Sigmoid colon (tissue), 7 donors: ENCODE results near the gene HORMAD2. TPM values are rescaled to one million over a fixed set of nuclear protein-coding genes. Genes with fewer than 3 reads are reported as not detected.

ENCODE experiments used
- DNase-seq: peaks from one replicate; pipeline ENCODE4 v3.0.0-alpha.2; 2019
- H3K27ac ChIP-seq, 4 donors: fragments of 200-600 bp; sonication (generic); one replicate each; pipeline ENCODE4 v1.5.1; 2016 to 2019; ENCODE audit warnings: mild to moderate bottlenecking in 1 of 4
- H3K27me3 ChIP-seq, 3 donors: fragments of 200-600 bp; sonication (generic); one replicate each; pipeline ENCODE4 v1.5.1; 2019; ENCODE audit warnings: mild to moderate bottlenecking in 1 of 3
- H3K36me3 ChIP-seq, 4 donors: fragments of 200-600 bp; sonication (generic); one replicate each; pipeline ENCODE4 v1.5.1; 2016 to 2019
- H3K4me1 ChIP-seq, 4 donors: fragments of 200-600 bp; sonication (generic); one replicate each; pipeline ENCODE4 v1.5.1; 2017 to 2019
- H3K4me3 ChIP-seq, 4 donors: fragments of 200-600 bp; sonication (generic); one replicate each; pipeline ENCODE4 v1.5.1; 2017 to 2019; ENCODE audit warnings: mild to moderate bottlenecking in 2 of 4, moderate library complexity in 1 of 4
- H3K9me3 ChIP-seq, 4 donors: fragments of 200-600 bp in 3 of 4; sonication (generic) in 3 of 4; one replicate each; pipeline versions ENCODE4 v1.5.1 to v1.6.1; 2013 to 2019
- EP300 ChIP-seq, 4 donors: sonication (generic); formaldehyde crosslinking; IDR thresholded peaks; one replicate each; pipeline ENCODE4 v1.6.1; 2017; ENCODE audit warnings: antibody characterized with exemption in 4 of 4
- POLR2A ChIP-seq, 2 donors: fragments of 450-650 bp; IDR thresholded peaks; one replicate each; pipeline ENCODE4 v1.6.1; 2016; ENCODE audit warnings: antibody characterized with exemption in 2 of 2, mild to moderate bottlenecking in 2 of 2, moderate library complexity in 2 of 2
- POLR2AphosphoS5 ChIP-seq, 4 donors: sonication (generic); formaldehyde crosslinking; IDR thresholded peaks; one replicate each; pipeline ENCODE4 v1.6.1; 2017; ENCODE audit warnings: antibody characterized with exemption in 4 of 4
- WGBS, 2 donors: extraction: QIAGEN DNeasy Blood & Tissue Kit; methylation state at CpG; one replicate each; pipeline ENCODE4 v1.1.7; 2013; 5-methylcytosine and 5-hydroxymethylcytosine counted together
- intact Hi-C: fragments of 100-400 bp; cut with DNase I; formaldehyde crosslinking; loops from one replicate; pipeline ENCODE4 v1.15.1; 2023
- polyA plus RNA-seq, 3 donors: library from polyadenylated mRNA; stranded (reverse); fragments of 200-250 nt; gene quantifications; one replicate each; pipeline ENCODE4 v1.2.3, GENCODE V29; 2013
- total RNA-seq, 4 donors: library from RNA; depleted of rRNA; stranded (reverse); fragments of >200 nt; gene quantifications; one replicate each; pipeline ENCODE4 v1.1.0, GENCODE V29; 2016
- TF ChIP-seq, protein P1 (sequence below), 4 experiments: fragments of 450-650 bp in 3 of 4; fragments of 200-600 bp in 1 of 4; IDR thresholded peaks; one replicate each; pipeline ENCODE4 v1.5.1; 2016 to 2019; ENCODE audit warnings: antibody characterized with exemption in 4 of 4, mild to moderate bottlenecking in 3 of 4, moderate library complexity in 2 of 4
- donor health status: healthy with polysubstance abuse.
- donor health status: Bipolar disorder and iron deficiency.
- donor health status: healthy.

HORMAD2 gene, protein sequence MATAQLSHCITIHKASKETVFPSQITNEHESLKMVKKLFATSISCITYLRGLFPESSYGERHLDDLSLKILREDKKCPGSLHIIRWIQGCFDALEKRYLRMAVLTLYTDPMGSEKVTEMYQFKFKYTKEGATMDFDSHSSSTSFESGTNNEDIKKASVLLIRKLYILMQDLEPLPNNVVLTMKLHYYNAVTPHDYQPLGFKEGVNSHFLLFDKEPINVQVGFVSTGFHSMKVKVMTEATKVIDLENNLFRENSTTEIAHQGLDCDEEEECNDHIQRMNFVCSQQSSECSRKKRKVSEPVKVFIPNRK
- total RNA-seq (not detected), polyA plus RNA-seq (not detected)

DNA sequence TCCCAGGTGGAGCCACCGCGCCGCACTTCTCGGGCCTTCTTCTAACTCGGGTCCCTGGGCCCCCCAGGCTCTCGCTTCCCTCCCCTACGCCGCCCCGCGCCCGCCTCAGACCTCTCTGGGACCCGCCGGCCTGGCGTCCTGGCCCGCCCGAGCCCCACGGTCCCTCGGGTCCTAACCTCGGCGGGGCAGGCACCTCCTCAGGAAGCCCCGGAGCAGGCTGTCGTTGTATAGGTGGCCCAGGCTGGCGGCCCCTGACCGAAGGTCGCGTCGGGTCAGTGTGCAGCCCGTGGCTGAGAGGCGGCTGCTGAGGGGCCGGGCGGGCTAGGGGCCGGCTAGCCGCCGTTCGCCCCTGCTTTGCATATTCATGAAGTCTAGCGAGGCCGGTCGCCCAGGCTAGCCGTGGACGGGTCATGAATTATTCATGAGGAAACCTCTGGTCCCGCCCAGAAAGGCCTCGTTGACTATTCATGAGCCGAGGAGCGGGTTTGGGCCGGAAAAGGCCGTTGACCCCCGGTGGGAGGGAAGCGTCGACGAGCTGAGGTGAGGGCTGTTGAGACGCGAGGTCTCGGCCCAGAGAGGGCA, at the start of gene HORMAD2:
TSS of gene HORMAD2 (plus strand) at position 513 of the 582 bp plus-strand sequence. CDS start 13,489 bp downstream, outside the sequence.
- no peak for DNase-seq
- peaks cover 11 to 20% (median 13%) of the 10 kb centered on the region in 3 donors for H3K27me3 ChIP-seq
- intact Hi-C loops = no loop called here
- TF ChIP-seq EP300 (IDR thresholded peaks at IDR 0.05) = no peak
- TF ChIP-seq, protein P1, sequence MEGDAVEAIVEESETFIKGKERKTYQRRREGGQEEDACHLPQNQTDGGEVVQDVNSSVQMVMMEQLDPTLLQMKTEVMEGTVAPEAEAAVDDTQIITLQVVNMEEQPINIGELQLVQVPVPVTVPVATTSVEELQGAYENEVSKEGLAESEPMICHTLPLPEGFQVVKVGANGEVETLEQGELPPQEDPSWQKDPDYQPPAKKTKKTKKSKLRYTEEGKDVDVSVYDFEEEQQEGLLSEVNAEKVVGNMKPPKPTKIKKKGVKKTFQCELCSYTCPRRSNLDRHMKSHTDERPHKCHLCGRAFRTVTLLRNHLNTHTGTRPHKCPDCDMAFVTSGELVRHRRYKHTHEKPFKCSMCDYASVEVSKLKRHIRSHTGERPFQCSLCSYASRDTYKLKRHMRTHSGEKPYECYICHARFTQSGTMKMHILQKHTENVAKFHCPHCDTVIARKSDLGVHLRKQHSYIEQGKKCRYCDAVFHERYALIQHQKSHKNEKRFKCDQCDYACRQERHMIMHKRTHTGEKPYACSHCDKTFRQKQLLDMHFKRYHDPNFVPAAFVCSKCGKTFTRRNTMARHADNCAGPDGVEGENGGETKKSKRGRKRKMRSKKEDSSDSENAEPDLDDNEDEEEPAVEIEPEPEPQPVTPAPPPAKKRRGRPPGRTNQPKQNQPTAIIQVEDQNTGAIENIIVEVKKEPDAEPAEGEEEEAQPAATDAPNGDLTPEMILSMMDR (IDR thresholded peaks at IDR 0.05) = no peak
- H3K27ac ChIP-seq = no peak within 1 kb of the TSS
- no peaks in the 10 kb centered on the region for H3K9me3 ChIP-seq
- no peaks in the 10 kb centered on the region for H3K4me1 ChIP-seq
- no peak within 1 kb of the TSS for H3K4me3 ChIP-seq
- 42 to 85% methylated on average over 53 of the region's 53 CpGs for WGBS, 2 donors
- no peaks in the 10 kb centered on the region for H3K36me3 ChIP-seq

DNA sequence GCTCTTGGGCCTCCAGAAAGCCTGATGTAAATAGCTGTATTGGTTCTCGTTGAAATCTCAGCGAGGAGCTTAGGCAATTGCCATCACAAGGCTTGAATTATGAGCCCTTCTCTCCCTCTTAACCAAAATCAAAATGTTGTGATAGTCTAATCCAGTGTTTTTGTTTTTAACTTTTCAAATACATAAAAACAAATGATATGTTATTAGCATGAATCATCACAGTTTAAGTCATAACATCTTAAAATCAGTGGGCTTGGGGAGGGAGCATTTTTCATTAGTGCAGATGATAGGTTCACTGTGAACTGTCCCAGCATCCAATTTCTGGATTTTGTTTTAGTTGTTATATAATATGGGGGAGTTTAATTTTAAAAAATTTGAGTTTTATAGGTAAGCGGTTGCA, 48.9 kb upstream of the HORMAD2 start:
- H3K4me3 ChIP-seq = no peak overlapping the region
- no peaks in the 10 kb centered on the region for H3K9me3 ChIP-seq
- WGBS, 2 donors = 92 to 95% methylated on average over 3 of the region's 3 CpGs
- DNase-seq = no peak
- no peak overlapping the region for H3K27ac ChIP-seq
- no peaks in the 10 kb centered on the region for H3K27me3 ChIP-seq
- H3K4me1 ChIP-seq = no peaks in the 10 kb centered on the region
- intact Hi-C loops = no loop called here
- TF ChIP-seq EP300 (IDR thresholded peaks at IDR 0.05) (no peak), POLR2AphosphoS5 (IDR thresholded peaks at IDR 0.05) (no peak)
- TF ChIP-seq, protein P1 (IDR thresholded peaks at IDR 0.05) = no peak
- H3K36me3 ChIP-seq = peaks cover 0 to 29% (median 15%) of the 10 kb centered on the region in 4 donors

DNA sequence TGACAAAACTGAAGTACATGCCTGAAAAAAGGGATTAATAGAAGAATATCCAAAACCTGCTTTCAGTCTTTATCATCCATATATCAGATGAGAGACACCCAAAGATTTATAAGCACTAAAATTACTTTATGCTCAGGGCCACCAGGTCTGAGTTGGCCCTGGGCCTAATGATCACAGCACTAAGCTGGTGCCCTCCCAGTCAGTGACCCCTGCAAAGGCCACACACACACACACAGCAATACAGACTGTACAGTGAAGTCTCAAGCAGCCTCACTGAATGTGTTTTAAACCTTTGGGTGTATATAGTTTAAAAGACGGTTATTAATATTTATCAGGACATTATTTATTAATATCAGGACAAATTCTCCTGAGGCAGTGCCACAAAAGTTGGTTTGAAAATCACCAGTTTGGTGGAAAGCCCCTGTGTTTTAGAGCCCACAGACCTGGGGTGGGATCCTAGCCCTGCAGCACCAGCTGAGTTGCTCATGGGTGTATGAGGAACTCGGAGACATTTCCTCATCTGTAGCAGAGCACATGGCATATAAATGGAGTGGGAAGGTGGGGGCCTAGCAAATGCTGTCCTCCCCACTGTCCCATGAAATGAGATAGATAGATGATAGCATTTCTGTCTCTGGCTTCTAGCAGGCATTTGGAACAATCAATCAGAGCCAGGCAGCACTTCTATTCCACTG, 48.4 kb upstream of the HORMAD2 start:
- 81 to 88% methylated on average over 2 of the region's 2 CpGs for WGBS, 2 donors
- Histone ChIP-seq H3K9me3 (no peaks in the 10 kb centered on the region), H3K36me3 (peaks cover 0 to 23% (median 11%) of the 10 kb centered on the region in 4 donors), H3K4me3 (no peak overlapping the region), H3K4me1 (no peaks in the 10 kb centered on the region), H3K27ac (no peak overlapping the region), H3K27me3 (no peaks in the 10 kb centered on the region)
- no peak for DNase-seq
- intact Hi-C loops = no loop called here
- TF ChIP-seq POLR2A (IDR thresholded peaks at IDR 0.05) = no peak
- TF ChIP-seq, protein P1 (IDR thresholded peaks at IDR 0.05) = no peak
- no peak for TF ChIP-seq EP300 (IDR thresholded peaks at IDR 0.05)
- TF ChIP-seq POLR2AphosphoS5 (IDR thresholded peaks at IDR 0.05) = no peak

DNA sequence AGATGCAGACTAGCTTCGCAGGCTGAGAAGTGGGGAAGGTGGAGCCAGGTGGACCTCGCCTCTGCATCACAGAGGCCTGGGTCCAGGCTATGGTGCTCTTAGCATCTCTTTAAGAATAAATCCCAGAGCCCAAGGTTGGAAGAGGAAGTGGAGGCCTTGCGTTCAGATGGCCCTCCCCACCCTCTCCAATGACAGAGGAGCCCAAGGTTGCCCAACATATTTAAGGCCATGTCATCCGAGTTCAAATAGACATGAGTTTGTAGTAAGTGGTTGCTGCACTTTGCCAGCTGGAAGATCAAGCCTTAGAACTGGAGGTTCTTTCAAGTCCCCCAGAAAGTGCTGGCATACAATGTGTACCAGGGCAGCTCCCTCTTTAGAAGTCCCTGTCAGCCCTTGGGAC, 47.1 kb upstream of the HORMAD2 start:
- 88 to 90% methylated on average over 4 of the region's 4 CpGs for WGBS, 2 donors
- Histone ChIP-seq H3K27ac (no peak overlapping the region), H3K4me3 (no peak overlapping the region), H3K9me3 (no peaks in the 10 kb centered on the region), H3K4me1 (no peaks in the 10 kb centered on the region), H3K36me3 (peaks cover 0 to 13% (median 7%) of the 10 kb centered on the region in 4 donors), H3K27me3 (no peaks in the 10 kb centered on the region)
- intact Hi-C loops = no loop called here
- DNase-seq = no peak
- TF ChIP-seq, protein P1 (IDR thresholded peaks at IDR 0.05) = no peak
- TF ChIP-seq POLR2AphosphoS5 (IDR thresholded peaks at IDR 0.05) (no peak), EP300 (IDR thresholded peaks at IDR 0.05) (no peak), POLR2A (IDR thresholded peaks at IDR 0.05) (no peak)
